BE2C (cell line): ENCODE data around the gene LAMA2.

ENCODE experiments used
- DNase-seq: peaks from one replicate; pipeline ENCODE4 v3.0.0-alpha.2; 2020
- H3K27me3 ChIP-seq: fragments of 250-450 bp; sonication (Bioruptor Pico); 2 replicates; pipeline ENCODE4 v1.5.1; 2020; ENCODE audit warnings: mild to moderate bottlenecking
- H3K36me3 ChIP-seq: fragments of 250-450 bp; sonication (Bioruptor Pico); 2 replicates; pipeline ENCODE4 v1.5.1; 2020; ENCODE audit warnings: mild to moderate bottlenecking
- H3K4me1 ChIP-seq: fragments of 250-450 bp; sonication (Bioruptor Pico); 2 replicates; pipeline ENCODE4 v1.5.1; 2020
- H3K4me3 ChIP-seq: 2 replicates; pipeline ENCODE4 v1.5.1; 2011; ENCODE audit warnings: low read depth, low read length
- H3K9me3 ChIP-seq: fragments of 250-450 bp; sonication (Bioruptor Pico); 2 replicates; pipeline ENCODE4 v1.5.1; 2020
- TF ChIP-seq, protein P1 (sequence below): IDR thresholded peaks from 2 replicates; pipeline ENCODE4 v1.5.1; 2012; ENCODE audit warnings: mild to moderate bottlenecking, low read depth, low read length

LAMA2 gene

GRCh38 chr6:129478379-129478778, 595.4 kb downstream of the LAMA2 start:
- Histone ChIP-seq H3K4me1 (no peaks in the 10 kb centered on the region), H3K27me3 (no peaks in the 10 kb centered on the region), H3K36me3 (no peaks in the 10 kb centered on the region), H3K9me3 (no peaks in the 10 kb centered on the region), H3K4me3 (no peak overlapping the region)
- TF ChIP-seq, protein P1, sequence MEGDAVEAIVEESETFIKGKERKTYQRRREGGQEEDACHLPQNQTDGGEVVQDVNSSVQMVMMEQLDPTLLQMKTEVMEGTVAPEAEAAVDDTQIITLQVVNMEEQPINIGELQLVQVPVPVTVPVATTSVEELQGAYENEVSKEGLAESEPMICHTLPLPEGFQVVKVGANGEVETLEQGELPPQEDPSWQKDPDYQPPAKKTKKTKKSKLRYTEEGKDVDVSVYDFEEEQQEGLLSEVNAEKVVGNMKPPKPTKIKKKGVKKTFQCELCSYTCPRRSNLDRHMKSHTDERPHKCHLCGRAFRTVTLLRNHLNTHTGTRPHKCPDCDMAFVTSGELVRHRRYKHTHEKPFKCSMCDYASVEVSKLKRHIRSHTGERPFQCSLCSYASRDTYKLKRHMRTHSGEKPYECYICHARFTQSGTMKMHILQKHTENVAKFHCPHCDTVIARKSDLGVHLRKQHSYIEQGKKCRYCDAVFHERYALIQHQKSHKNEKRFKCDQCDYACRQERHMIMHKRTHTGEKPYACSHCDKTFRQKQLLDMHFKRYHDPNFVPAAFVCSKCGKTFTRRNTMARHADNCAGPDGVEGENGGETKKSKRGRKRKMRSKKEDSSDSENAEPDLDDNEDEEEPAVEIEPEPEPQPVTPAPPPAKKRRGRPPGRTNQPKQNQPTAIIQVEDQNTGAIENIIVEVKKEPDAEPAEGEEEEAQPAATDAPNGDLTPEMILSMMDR = no peak
- DNase-seq = no peak

GRCh38 chr6:129481706-129482105, 598.8 kb downstream of the LAMA2 start:
- DNase-seq = no peak
- H3K36me3 ChIP-seq = no peaks in the 10 kb centered on the region
- no peaks in the 10 kb centered on the region for H3K27me3 ChIP-seq
- no peak overlapping the region for H3K4me3 ChIP-seq
- no peaks in the 10 kb centered on the region for H3K9me3 ChIP-seq
- peaks cover 3% of the 10 kb centered on the region; the same call in 1 of the 2 replicates for H3K4me1 ChIP-seq
- TF ChIP-seq, protein P1 = no peak

DNA sequence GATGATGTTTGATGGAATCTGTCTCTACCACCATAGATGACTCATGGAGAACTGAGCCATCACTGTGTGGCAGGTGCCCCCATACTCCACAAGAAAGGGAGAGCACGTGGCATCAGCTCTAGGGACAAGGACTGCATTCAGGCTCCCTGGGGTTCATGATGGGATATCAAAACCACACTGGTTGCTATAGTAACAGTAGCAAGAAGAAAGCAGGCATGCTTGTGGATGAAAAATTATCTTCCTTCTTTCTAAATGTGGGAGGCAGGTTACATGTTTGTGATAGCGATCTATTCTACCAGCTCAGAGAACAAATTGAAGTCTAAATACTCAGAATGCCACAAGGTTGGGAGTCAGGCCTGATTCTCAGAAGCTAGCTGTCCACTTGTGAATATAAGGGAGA, 602.8 kb downstream of the LAMA2 start:
- no peak for DNase-seq

GRCh38 chr6:129486327-129486726, 603.4 kb downstream of the LAMA2 start:
- Histone ChIP-seq H3K36me3 (no peaks in the 10 kb centered on the region), H3K27me3 (no peaks in the 10 kb centered on the region), H3K4me1 (peaks cover 3% of the 10 kb centered on the region; the same call in 1 of the 2 replicates), H3K9me3 (no peaks in the 10 kb centered on the region), H3K4me3 (no peak overlapping the region)
- no peak for DNase-seq
- TF ChIP-seq, protein P1 = no peak

More for the DNA sequence above, 602.8 kb downstream of the LAMA2 start:
- Histone ChIP-seq H3K4me3 (no peak overlapping the region), H3K36me3 (no peaks in the 10 kb centered on the region), H3K9me3 (no peaks in the 10 kb centered on the region), H3K27me3 (no peaks in the 10 kb centered on the region), H3K4me1 (peaks cover 3% of the 10 kb centered on the region; the same call in 1 of the 2 replicates)
- TF ChIP-seq, protein P1 = no peak

GRCh38 chr6:129488313-129488712, 605.4 kb downstream of the LAMA2 start:
- no peaks in the 10 kb centered on the region for H3K27me3 ChIP-seq
- DNase-seq = no peak

DNA sequence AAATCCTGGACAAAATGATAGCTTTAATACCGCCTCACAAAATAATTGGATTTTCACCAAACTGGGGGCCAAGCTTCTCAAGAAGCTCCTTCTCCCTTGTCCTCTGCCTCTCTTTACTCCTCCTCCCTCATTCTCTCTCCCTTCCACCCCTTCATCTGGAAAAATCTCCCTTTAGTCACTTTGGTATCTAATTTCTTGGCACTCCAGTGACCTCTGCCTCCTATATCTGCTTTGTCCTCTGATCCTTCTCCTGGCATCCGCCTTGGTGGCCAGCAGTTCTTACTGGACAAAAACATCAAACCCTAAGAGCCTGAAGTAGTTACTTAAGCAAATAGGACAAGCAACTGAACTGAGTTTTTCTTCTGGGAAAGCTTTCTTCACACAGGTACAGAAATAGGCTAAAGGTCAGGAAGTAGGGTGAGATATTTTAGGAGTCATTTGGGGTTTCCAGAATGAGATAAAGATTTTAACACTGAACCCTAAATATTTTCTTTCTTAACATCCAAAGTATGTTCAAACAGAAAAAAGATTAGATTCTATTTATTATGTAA, 606.4 kb downstream of the LAMA2 start:
- no peak for DNase-seq
- Histone ChIP-seq H3K9me3 (no peaks in the 10 kb centered on the region), H3K36me3 (no peaks in the 10 kb centered on the region), H3K4me1 (peaks cover 3% of the 10 kb centered on the region; the same call in 1 of the 2 replicates), H3K4me3 (no peak overlapping the region), H3K27me3 (no peaks in the 10 kb centered on the region)
- TF ChIP-seq, protein P1 = no peak

More at GRCh38 chr6:129488313-129488712, 605.4 kb downstream of the LAMA2 start:
- Histone ChIP-seq H3K4me1 (peaks cover 3% of the 10 kb centered on the region; the same call in 1 of the 2 replicates), H3K36me3 (no peaks in the 10 kb centered on the region), H3K9me3 (no peaks in the 10 kb centered on the region), H3K4me3 (no peak overlapping the region)
- TF ChIP-seq, protein P1 = no peak
